ENCODE results near the gene TOP2A.

GRCh38 chr17:40418428-40418706, 671 bp upstream of the TOP2A start:
- TF ChIP-seq POLR2A (IDR thresholded peaks at IDR 0.05) (no peak), CTCF (IDR thresholded peaks at IDR 0.05) (no peak), POLR2AphosphoS5 (IDR thresholded peaks at IDR 0.05) (no peak)
